Neural cell (in vitro differentiated cells): ENCODE measurements around the gene TTC21B. TPM values are rescaled to one million over a fixed set of nuclear protein-coding genes. Genes with fewer than 3 reads are reported as not detected.

Source experiments
- H2AFZ ChIP-seq: fragments of 200-600, 300-800 bp; sonication (generic), shearing (Covaris generic); 2 replicates; pipeline ENCODE4 v1.6.0; 2014; ENCODE audit warnings: low read depth, mild to moderate bottlenecking, antibody characterized with exemption, low read length, moderate library complexity
- H3F3A ChIP-seq: fragments of 200-600 bp; shearing (Covaris generic); 2 replicates; pipeline ENCODE4 v1.6.1; 2016; ENCODE audit warnings: mild to moderate bottlenecking, moderate library complexity, mixed read lengths, antibody characterized with exemption, low read length; ENCODE audit not compliant: insufficient read depth, poor library complexity, severe bottlenecking
- H3K27ac ChIP-seq: fragments of 200-600, 300-800 bp; sonication (generic), shearing (Covaris generic); 2 replicates; pipeline ENCODE4 v1.5.1; 2014; ENCODE audit warnings: mild to moderate bottlenecking, low read length, moderate library complexity
- H3K27me3 ChIP-seq: fragments of 300-800, 200-600 bp; sonication (generic), shearing (Covaris generic); 2 replicates; pipeline ENCODE4 v1.6.0; 2014; ENCODE audit warnings: mild to moderate bottlenecking, low read depth, low read length, moderate library complexity; ENCODE audit not compliant: insufficient read depth
- H3K36me3 ChIP-seq: fragments of 300-800, 200-600 bp; sonication (generic), shearing (Covaris generic); 2 replicates; pipeline ENCODE4 v1.5.1; 2014; ENCODE audit warnings: mild to moderate bottlenecking, antibody characterized with exemption, low read length, moderate library complexity; ENCODE audit not compliant: insufficient read depth
- H3K4me2 ChIP-seq: fragments of 300-800, 200-600 bp; sonication (generic), shearing (Covaris generic); 2 replicates; pipeline ENCODE4 v1.6.0; 2014; ENCODE audit warnings: mild to moderate bottlenecking, low read length
- H3K4me3 ChIP-seq: fragments of 300-800, 200-600 bp; sonication (generic), shearing (Covaris generic); 2 replicates; pipeline ENCODE4 v1.5.1; 2014; ENCODE audit warnings: mild to moderate bottlenecking, low read length, moderate library complexity
- H3K79me2 ChIP-seq: fragments of 200-600 bp; shearing (Covaris generic); replicated peaks from 2 replicates; pipeline ENCODE4 v1.6.0; 2014; ENCODE audit warnings: mild to moderate bottlenecking, low read length, moderate library complexity; ENCODE audit not compliant: insufficient read depth
- H3K9ac ChIP-seq: fragments of 300-800, 200-600 bp; sonication (generic), shearing (Covaris generic); 2 replicates; pipeline ENCODE4 v1.6.1; 2016; ENCODE audit warnings: mild to moderate bottlenecking, low read length, mixed read lengths
- H3K9me2 ChIP-seq: fragments of 200-600 bp; shearing (Covaris generic); 2 replicates; pipeline ENCODE4 v1.6.1; 2016; ENCODE audit warnings: mild to moderate bottlenecking, low read length, mixed read lengths; ENCODE audit not compliant: insufficient read depth
- H3K9me3 ChIP-seq: fragments of 200-600, 300-800 bp; sonication (generic), shearing (Covaris generic); 2 replicates; pipeline ENCODE4 v1.6.1; 2016; ENCODE audit warnings: mild to moderate bottlenecking, mixed run types, low read length, moderate library complexity, mixed read lengths
- H4K20me1 ChIP-seq: fragments of 200-600 bp; shearing (Covaris generic); 2 replicates; pipeline ENCODE4 v1.6.1; 2016; ENCODE audit warnings: mild to moderate bottlenecking, mixed run types; ENCODE audit not compliant: insufficient read depth
- CTCF ChIP-seq: fragments of 450-650 bp; IDR thresholded peaks from 2 replicates; pipeline ENCODE4 v1.5.1; 2014; ENCODE audit warnings: antibody characterized with exemption, mild to moderate bottlenecking, moderate library complexity; ENCODE audit not compliant: poor library complexity, severe bottlenecking
- EP300 ChIP-seq: fragments of 450-650 bp; conservative IDR thresholded peaks from 2 replicates; pipeline ENCODE4 v1.6.1; 2014; ENCODE audit warnings: antibody characterized with exemption, mild to moderate bottlenecking, moderate library complexity; ENCODE audit not compliant: poor library complexity, severe bottlenecking
- EZH2 ChIP-seq: fragments of 200-600, 300-800 bp; shearing (Covaris generic), sonication (generic); IDR thresholded peaks from 2 replicates; pipeline ENCODE4 v1.6.1; 2014; ENCODE audit warnings: antibody characterized with exemption, low read length, borderline replicate concordance, mild to moderate bottlenecking; ENCODE audit not compliant: insufficient read depth, poor library complexity, severe bottlenecking
- MXI1 ChIP-seq: fragments of 450-650 bp; conservative IDR thresholded peaks from 2 replicates; pipeline ENCODE4 v1.6.1; 2014; ENCODE audit warnings: antibody characterized with exemption, mild to moderate bottlenecking; ENCODE audit not compliant: poor library complexity, severe bottlenecking
- POLR2AphosphoS5 ChIP-seq: IDR thresholded peaks from 2 replicates; pipeline ENCODE4 v1.6.1; 2012
- RAD21 ChIP-seq: fragments of 450-650 bp; conservative IDR thresholded peaks from 2 replicates; pipeline ENCODE4 v1.6.1; 2014; ENCODE audit warnings: antibody characterized with exemption, mild to moderate bottlenecking, moderate library complexity
- REST ChIP-seq: IDR thresholded peaks from 2 replicates; pipeline ENCODE4 v1.6.1; 2012; ENCODE audit warnings: borderline replicate concordance
- SMC3 ChIP-seq: fragments of 450-650 bp; conservative IDR thresholded peaks from 2 replicates; pipeline ENCODE4 v1.6.1; 2014; ENCODE audit warnings: antibody characterized with exemption, mild to moderate bottlenecking, moderate library complexity; ENCODE audit not compliant: poor library complexity
- TAF1 ChIP-seq: IDR thresholded peaks from 2 replicates; pipeline ENCODE4 v1.6.1; 2012; ENCODE audit warnings: low read depth
- polyA plus RNA-seq: library from polyadenylated mRNA; depleted of rRNA; stranded (reverse); fragments of >200 nt; gene quantifications from 2 replicates; pipeline ENCODE4 v1.2.3, GENCODE V29; 2014

Gene TTC21B
- polyA plus RNA-seq, 1 donor from 2014 or later = 31.1 TPM

DNA sequence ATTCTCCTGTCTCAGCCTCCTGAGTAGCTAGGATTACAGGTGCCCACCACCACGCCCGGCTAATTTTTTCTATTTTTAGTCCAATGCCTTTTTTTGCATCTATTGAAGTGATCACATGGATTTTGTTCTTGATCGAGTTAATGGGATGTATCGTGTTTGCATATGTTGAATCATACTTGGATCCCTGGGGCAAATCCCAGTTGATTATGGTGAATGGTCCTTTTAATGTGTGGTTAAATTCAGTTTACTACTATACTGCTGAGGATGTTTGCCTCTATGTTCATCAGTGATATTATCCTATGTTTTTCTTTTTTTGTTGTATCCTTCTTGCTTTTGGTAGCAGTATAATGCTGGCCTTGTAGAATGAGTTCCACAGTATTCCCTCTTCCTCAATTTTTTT, 8.2 kb upstream of the TTC21B start:
- no peaks in the 10 kb centered on the region for H3K9me2 ChIP-seq
- no peak overlapping the region for H3K4me3 ChIP-seq
- H2AFZ ChIP-seq = no peak overlapping the region
- no peaks in the 10 kb centered on the region for H3F3A ChIP-seq
- no peak overlapping the region for H3K9ac ChIP-seq
- H3K79me2 ChIP-seq = no peaks in the 10 kb centered on the region
- H3K4me2 ChIP-seq = no peak overlapping the region
- H3K36me3 ChIP-seq = no peaks in the 10 kb centered on the region
- TF ChIP-seq EZH2 (no peak), CTCF (no peak), TAF1 (no peak), MXI1 (no peak), RAD21 (no peak), REST (no peak), EP300 (no peak), POLR2AphosphoS5 (no peak), SMC3 (no peak)
- H4K20me1 ChIP-seq = no peaks in the 10 kb centered on the region
- H3K27me3 ChIP-seq = no peaks in the 10 kb centered on the region
- no peak overlapping the region for H3K27ac ChIP-seq
- no peaks in the 10 kb centered on the region for H3K9me3 ChIP-seq

DNA sequence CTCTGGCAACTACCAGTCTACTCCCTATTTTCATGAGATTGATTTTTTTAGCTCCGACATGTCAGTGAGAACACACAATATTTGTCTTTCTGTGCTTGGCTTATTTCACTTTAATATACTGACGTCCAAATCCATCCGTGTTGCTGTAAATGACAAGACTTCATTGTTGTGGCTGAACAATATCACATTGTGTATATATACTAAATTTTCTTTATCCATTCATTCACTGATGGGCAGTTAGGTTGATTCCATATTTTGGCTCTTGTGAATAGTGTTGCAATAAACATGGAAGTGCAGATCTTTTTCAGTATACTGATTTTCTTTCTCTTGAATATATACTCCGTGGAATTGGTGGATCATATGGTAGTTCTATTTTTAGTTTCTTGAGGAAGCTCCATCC, 5.8 kb upstream of the TTC21B start:
- no peak for TF ChIP-seq POLR2AphosphoS5
- TF ChIP-seq SMC3 = no peak
- TF ChIP-seq TAF1 = no peak
- no peak for TF ChIP-seq REST
- TF ChIP-seq RAD21 = no peak
- no peak for TF ChIP-seq MXI1
- no peak for TF ChIP-seq EP300
- TF ChIP-seq CTCF = no peak
- no peak for TF ChIP-seq EZH2
- H3K4me3 ChIP-seq = no peak overlapping the region

More for the DNA sequence above, 5.8 kb upstream of the TTC21B start:
- H4K20me1 ChIP-seq = no peaks in the 10 kb centered on the region
- H3K79me2 ChIP-seq = no peaks in the 10 kb centered on the region
- H3K9me2 ChIP-seq = no peaks in the 10 kb centered on the region
- no peak overlapping the region for H3K9ac ChIP-seq
- H2AFZ ChIP-seq = no peak overlapping the region
- H3K27ac ChIP-seq = no peak overlapping the region
- no peak overlapping the region for H3K4me2 ChIP-seq
- no peaks in the 10 kb centered on the region for H3F3A ChIP-seq
- no peaks in the 10 kb centered on the region for H3K27me3 ChIP-seq
- no peaks in the 10 kb centered on the region for H3K9me3 ChIP-seq
- H3K36me3 ChIP-seq = no peaks in the 10 kb centered on the region
